ENCODE measurements around the gene OPA1. TPM values are rescaled to one million over a fixed set of nuclear protein-coding genes. Genes with fewer than 3 reads are reported as not detected.

OPA1 gene
- total RNA-seq, 1 experiment from 2014 or later, result 93.8 TPM

DNA sequence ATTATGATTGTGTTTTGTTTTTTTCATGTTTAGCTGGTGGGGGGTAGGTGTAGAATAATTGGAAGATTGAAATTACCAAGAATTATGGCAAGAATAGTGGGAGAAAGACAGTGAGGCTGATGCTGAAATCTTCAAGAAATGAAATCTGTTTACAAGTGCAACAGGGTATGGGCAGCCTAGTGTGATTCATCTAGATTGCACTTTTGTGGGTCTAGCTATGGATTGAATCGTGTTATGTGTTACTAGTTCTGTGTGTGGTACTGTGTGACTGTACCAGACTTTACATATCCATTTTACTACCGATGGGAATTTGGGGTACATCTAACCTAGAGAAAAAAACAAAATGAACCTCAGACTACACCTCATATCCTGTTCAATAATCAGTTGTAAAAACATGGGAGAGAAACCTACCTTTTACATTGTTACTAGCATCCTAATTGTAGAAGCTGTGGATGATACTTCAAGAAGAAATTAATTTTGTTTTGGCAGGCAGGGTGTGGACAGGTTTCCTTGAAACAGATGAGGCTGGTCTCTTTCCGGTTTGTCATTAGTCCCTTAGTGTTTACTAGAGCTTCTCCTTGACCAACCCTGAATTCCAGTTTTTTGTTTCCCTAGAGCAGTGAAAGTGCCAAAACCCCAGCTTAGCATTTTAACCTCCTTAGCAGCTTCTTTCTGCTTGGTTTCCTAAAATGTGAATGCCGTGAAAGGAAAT is 47.9 kb downstream of the OPA1 start:
- Histone ChIP-seq H3K4me1 (ENCODE audit: insufficient read depth, low read length) (no peaks in the 10 kb centered on the region), H3K4me2 (ENCODE audit: low read length) (no peak overlapping the region), H3K9me3 (ENCODE audit: low read length) (no peaks in the 10 kb centered on the region), H3K27me3 (ENCODE audit: low read length) (no peaks in the 10 kb centered on the region), H3K4me3 (ENCODE audit: low read length) (no peak overlapping the region), H4K20me1 (ENCODE audit: low read length) (no peaks in the 10 kb centered on the region), H2AFZ (ENCODE audit: low read length) (no peak overlapping the region), H3K27ac (ENCODE audit: low read length) (no peak overlapping the region), H3F3A (ENCODE audit: low read length, unreplicated experiment) (no peaks in the 10 kb centered on the region), H3K79me2 (ENCODE audit: low read length) (no peaks in the 10 kb centered on the region), H3K36me3 (ENCODE audit: low read depth, low read length) (peaks cover 68% of the 10 kb centered on the region), H3K9me2 (replicated peaks; ENCODE audit: low read length) (no peaks in the 10 kb centered on the region), H3K9ac (ENCODE audit: low read length) (no peak overlapping the region)
- intact Hi-C loops (cut with micrococcal nuclease), result no loop called here
- no peak for DNase-seq
- TF ChIP-seq CTCF (conservative IDR thresholded peaks at IDR 0.05; ENCODE audit: low read depth, low read length) (no peak), EZH2phosphoT487 (IDR thresholded peaks at IDR 0.05; ENCODE audit: borderline replicate concordance, low read length) (no peak), EZH2 (IDR thresholded peaks at IDR 0.05; ENCODE audit: low read length, unreplicated experiment) (no peak)
- BruUV-seq (replicated peaks), result no TSS peak
- ChIA-PET POLR2A (ENCODE audit: unreplicated experiment) (no interaction called here), CTCF (no interaction called here)
- no peak; the same call in 1 of the 2 replicates for ATAC-seq

DNA sequence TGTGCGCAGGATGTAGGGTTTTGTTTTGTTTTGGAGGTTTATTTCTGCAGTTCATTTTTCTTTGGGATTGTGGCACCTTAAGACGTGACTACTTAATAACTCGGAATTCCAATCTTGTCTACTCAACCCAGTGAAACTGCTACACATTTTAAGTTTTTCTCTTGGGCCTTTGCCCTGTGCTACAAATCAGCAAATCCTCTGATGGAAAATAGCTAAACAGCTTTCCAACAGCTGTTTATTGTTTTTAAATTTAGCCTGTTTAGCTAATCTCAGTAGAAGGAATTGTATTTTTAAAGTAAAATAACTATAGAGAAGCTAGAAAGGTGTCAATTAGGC is 48.4 kb downstream of the OPA1 start:
- Histone ChIP-seq H2AFZ (ENCODE audit: low read length) (no peak overlapping the region), H3K9me3 (ENCODE audit: low read length) (no peaks in the 10 kb centered on the region), H3K27ac (ENCODE audit: low read length) (no peak overlapping the region), H3K9me2 (replicated peaks; ENCODE audit: low read length) (no peaks in the 10 kb centered on the region), H3K79me2 (ENCODE audit: low read length) (no peaks in the 10 kb centered on the region), H3K4me2 (ENCODE audit: low read length) (no peak overlapping the region), H3K36me3 (ENCODE audit: low read depth, low read length) (peaks cover 67% of the 10 kb centered on the region), H3K27me3 (ENCODE audit: low read length) (no peaks in the 10 kb centered on the region), H3K4me3 (ENCODE audit: low read length) (no peak overlapping the region), H3F3A (ENCODE audit: low read length, unreplicated experiment) (no peaks in the 10 kb centered on the region), H3K4me1 (ENCODE audit: insufficient read depth, low read length) (no peaks in the 10 kb centered on the region), H3K9ac (ENCODE audit: low read length) (no peak overlapping the region), H4K20me1 (ENCODE audit: low read length) (no peaks in the 10 kb centered on the region)
- DNase-seq (no peak), ATAC-seq (no peak)
- ChIA-PET POLR2A (ENCODE audit: unreplicated experiment) (no interaction called here), CTCF (no interaction called here)
- no TSS peak for BruUV-seq (replicated peaks)
- intact Hi-C loops (cut with micrococcal nuclease), result no loop called here
- TF ChIP-seq CTCF (conservative IDR thresholded peaks at IDR 0.05; ENCODE audit: low read depth, low read length) (no peak), EZH2phosphoT487 (IDR thresholded peaks at IDR 0.05; ENCODE audit: borderline replicate concordance, low read length) (no peak), EZH2 (IDR thresholded peaks at IDR 0.05; ENCODE audit: low read length, unreplicated experiment) (no peak)

DNA sequence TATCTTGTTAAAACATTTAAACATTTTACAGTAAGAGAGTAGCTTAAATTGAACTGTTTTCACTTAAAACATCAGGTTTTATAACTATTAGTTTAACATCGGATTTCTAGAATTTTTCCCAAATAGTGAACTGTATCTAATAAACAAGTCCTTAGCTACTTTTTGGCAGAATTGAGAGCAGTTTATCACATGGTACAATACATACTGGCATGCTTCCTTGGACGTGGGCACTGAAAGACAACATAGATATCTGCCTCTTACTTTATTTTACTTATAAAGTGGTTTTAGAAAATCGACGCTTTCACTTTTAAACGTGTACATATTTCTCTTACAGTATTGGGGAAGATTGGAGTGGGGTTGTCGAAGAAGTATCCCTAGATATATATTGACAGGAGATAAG is 52.8 kb downstream of the OPA1 start:
- no peaks in the 10 kb centered on the region for H3K27me3 ChIP-seq (ENCODE audit: low read length)
- ChIA-PET POLR2A (ENCODE audit: unreplicated experiment) (no interaction called here), CTCF (no interaction called here)
- H3F3A ChIP-seq (ENCODE audit: low read length, unreplicated experiment), result no peaks in the 10 kb centered on the region
- H3K4me3 ChIP-seq (ENCODE audit: low read length), result no peak overlapping the region
- no peak for TF ChIP-seq CTCF (conservative IDR thresholded peaks at IDR 0.05; ENCODE audit: low read depth, low read length)
- no peak for TF ChIP-seq EZH2 (IDR thresholded peaks at IDR 0.05; ENCODE audit: low read length, unreplicated experiment)
- TF ChIP-seq EZH2phosphoT487 (IDR thresholded peaks at IDR 0.05; ENCODE audit: borderline replicate concordance, low read length), result no peak
- H3K9ac ChIP-seq (ENCODE audit: low read length), result no peak overlapping the region
- peaks cover 69% of the 10 kb centered on the region for H3K36me3 ChIP-seq (ENCODE audit: low read depth, low read length)
- H3K27ac ChIP-seq (ENCODE audit: low read length), result no peak overlapping the region
- H2AFZ ChIP-seq (ENCODE audit: low read length), result no peak overlapping the region
- H3K4me2 ChIP-seq (ENCODE audit: low read length), result no peak overlapping the region
- H3K9me2 ChIP-seq (replicated peaks; ENCODE audit: low read length), result no peaks in the 10 kb centered on the region
- H3K9me3 ChIP-seq (ENCODE audit: low read length), result no peaks in the 10 kb centered on the region
- no peaks in the 10 kb centered on the region for H3K4me1 ChIP-seq (ENCODE audit: insufficient read depth, low read length)
- DNase-seq (no peak), ATAC-seq (no peak)
- BruUV-seq (replicated peaks), result no TSS peak
- intact Hi-C loops (cut with micrococcal nuclease), result no loop called here
- no peaks in the 10 kb centered on the region for H4K20me1 ChIP-seq (ENCODE audit: low read length)
- no peaks in the 10 kb centered on the region for H3K79me2 ChIP-seq (ENCODE audit: low read length)
